HG02885 (cell line): Measurements from ENCODE around the gene OXNAD1.

Source experiments
- ATAC-seq: cut with Tn5 transposase; IDR thresholded peaks from one replicate; pipeline ENCODE4 v1.9.1; 2021; ENCODE audit warnings: mild to moderate bottlenecking; ENCODE audit not compliant: unreplicated experiment, poor library complexity

The OXNAD1 gene

GRCh38 chr3:16322189-16322588 is 57.2 kb downstream of the OXNAD1 start:
- ATAC-seq, result no peak

GRCh38 chr3:16323737-16324136 is 58.7 kb downstream of the OXNAD1 start:
- ATAC-seq, result no peak

- ATAC-seq, result no peak
These were observed 60.8 kb downstream of the OXNAD1 start for GRCh38 chr3:16325850-16326249.

- no peak for ATAC-seq
These were observed 61.8 kb downstream of the OXNAD1 start for GRCh38 chr3:16326724-16327349.

- no peak for ATAC-seq
These were observed 63.1 kb downstream of the OXNAD1 start for GRCh38 chr3:16328124-16328523.

GRCh38 chr3:16329036-16329825 is 64.2 kb downstream of the OXNAD1 start:
- no peak for ATAC-seq

- no peak for ATAC-seq
These were observed 64.8 kb downstream of the OXNAD1 start for GRCh38 chr3:16329826-16330129.

GRCh38 chr3:16330351-16330750 is 65.3 kb downstream of the OXNAD1 start:
- no peak for ATAC-seq

GRCh38 chr3:16331319-16331883 is 66.4 kb downstream of the OXNAD1 start:
- no peak for ATAC-seq

GRCh38 chr3:16332904-16333426 is 68.0 kb downstream of the OXNAD1 start:
- no peak for ATAC-seq

- ATAC-seq, result no peak
These were observed 69.9 kb downstream of the OXNAD1 start for GRCh38 chr3:16334909-16335308.

- no peak for ATAC-seq
These were observed 70.3 kb downstream of the OXNAD1 start for GRCh38 chr3:16335333-16335732.

- no peak for ATAC-seq
These were observed 71.0 kb downstream of the OXNAD1 start for GRCh38 chr3:16335772-16336645.

GRCh38 chr3:16336825-16337224 is 71.8 kb downstream of the OXNAD1 start:
- ATAC-seq, result no peak

- no peak for ATAC-seq
These were observed 73.0 kb downstream of the OXNAD1 start for GRCh38 chr3:16337856-16338540.

- ATAC-seq, result no peak
These were observed 74.0 kb downstream of the OXNAD1 start for GRCh38 chr3:16338999-16339398.

GRCh38 chr3:16343101-16343500 is 78.1 kb downstream of the OXNAD1 start:
- no peak for ATAC-seq

GRCh38 chr3:16346413-16347081 is 81.5 kb downstream of the OXNAD1 start:
- no peak for ATAC-seq

- ATAC-seq, result no peak
These were observed 82.5 kb downstream of the OXNAD1 start for GRCh38 chr3:16347548-16347947.
